Colon (tissue), 2 donors: ENCODE results near the gene DNAJC30.
"Not testable (repeated sequence)": the region's sequence is repeated elsewhere in the genome, so short reads cannot be mapped to it uniquely, and the experiment has no call there.

ENCODE experiments used
- FAIRE-seq: peaks from 2 replicates; lab custom pipeline; 2012; peaks lifted over from hg19 to GRCh38; lab: Jason Lieb, UNC
- donor health status: control.
- donor health status: control.

The DNAJC30 gene

DNA sequence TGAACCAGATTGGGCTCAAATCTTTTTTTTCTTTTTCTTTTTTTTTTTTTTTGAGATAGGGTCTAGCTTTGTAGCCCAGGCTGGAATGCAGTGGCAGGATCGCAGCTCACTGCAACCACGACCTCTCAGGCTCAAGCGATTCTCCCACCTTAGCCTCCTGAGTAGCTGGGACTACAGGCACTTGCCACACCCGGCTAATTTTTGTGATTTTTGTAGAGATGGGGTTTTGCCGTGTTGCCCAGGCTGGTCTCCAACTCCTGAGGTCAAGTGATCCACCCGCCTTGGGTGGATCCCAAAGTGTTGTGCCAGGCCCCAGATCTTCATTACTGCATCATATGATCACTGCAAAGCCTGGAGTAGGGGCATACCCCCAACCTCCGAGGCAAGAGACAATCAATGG is 2.8 kb downstream of the DNAJC30 start:
- FAIRE-seq, result no peak

GRCh38 chr7:73679709-73680108 is 3.5 kb downstream of the DNAJC30 start:
- FAIRE-seq, result no peak

DNA sequence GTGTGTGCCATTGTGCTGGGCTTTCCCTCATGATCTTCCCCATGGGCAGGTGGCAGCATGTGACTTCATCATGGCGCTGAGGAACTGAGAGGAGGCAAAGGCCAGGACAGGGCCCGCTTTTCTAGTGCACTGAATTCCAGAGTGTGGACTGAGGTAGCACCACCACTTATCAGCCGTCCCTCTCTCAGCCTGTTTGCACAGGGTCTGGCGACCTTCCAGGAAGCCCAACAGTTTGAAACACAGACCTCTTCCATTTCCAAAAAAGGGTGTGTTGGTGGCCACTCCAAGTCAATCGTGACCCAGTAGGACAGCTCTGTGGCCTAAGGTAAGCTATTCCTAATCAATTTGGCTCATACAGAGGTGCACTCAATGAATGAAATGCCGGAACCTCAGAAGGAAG is 4.4 kb downstream of the DNAJC30 start:
- no peak for FAIRE-seq

- not testable (repeated sequence) for FAIRE-seq
Observed at GRCh38 chr7:73676062-73676461, 7.2 kb downstream of the DNAJC30 start.

DNA sequence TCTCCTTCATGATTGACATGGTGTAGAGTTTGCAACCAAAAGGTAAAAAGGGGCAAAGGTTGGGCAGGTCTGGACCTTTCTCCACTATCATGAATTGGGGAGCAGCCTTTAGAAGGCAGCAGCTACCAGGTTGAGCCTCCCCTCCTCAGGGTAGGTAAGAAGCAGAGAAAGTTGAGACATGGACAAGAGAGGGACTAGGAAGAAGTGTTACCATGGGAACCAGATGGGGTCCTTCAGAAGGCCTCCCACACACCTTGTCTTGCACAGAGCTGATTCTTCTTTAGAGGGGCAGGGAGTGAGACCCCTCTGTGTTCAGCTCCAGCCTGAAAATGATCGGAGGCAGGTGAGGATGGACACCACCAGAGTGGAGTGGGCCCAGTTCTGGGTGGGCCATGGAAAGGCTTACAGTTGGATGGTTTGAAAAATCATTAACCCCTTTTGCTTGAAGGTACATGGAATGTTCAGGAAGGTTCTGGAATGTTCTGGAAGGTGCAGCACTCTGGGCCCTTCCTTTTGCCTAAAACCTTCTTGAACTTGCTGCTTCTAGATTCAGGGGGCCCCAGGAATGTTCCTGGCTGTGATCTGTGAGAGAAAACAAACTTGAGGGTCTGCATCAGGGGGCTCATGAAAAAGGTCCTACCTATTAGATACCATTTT is 8.7 kb downstream of the DNAJC30 start:
- FAIRE-seq, result no peak

DNA sequence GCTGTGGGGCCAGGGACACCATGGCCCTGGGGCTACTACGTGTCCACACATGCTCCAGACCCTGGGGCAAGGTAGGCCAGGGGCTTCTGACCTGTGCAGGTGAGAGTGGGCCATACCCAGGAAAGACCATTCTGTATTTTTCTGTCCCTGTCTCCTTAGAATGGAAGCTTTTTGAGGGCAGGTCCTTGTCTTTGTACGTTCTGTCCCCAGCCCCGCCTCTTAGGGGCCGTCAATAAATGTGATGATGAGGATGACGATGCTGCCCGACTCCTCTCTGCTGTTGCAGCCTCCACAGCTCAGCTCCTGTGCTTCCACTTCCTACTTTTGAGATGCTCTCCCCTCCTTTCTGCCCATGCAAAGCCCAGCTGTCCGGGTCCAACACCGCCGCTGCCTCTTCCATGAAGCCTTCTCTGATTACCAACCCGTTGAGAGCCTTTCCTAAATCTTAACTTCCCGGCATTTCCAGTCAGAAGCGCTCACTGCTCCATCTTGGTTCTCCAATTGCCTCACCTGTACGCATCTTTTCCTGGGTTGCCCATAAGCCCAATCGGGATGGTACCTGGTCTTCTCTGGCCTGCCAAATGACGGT is 11.3 kb downstream of the DNAJC30 start:
- FAIRE-seq, result no peak

GRCh38 chr7:73671322-73671661 is 12.0 kb downstream of the DNAJC30 start:
- no peak for FAIRE-seq

DNA sequence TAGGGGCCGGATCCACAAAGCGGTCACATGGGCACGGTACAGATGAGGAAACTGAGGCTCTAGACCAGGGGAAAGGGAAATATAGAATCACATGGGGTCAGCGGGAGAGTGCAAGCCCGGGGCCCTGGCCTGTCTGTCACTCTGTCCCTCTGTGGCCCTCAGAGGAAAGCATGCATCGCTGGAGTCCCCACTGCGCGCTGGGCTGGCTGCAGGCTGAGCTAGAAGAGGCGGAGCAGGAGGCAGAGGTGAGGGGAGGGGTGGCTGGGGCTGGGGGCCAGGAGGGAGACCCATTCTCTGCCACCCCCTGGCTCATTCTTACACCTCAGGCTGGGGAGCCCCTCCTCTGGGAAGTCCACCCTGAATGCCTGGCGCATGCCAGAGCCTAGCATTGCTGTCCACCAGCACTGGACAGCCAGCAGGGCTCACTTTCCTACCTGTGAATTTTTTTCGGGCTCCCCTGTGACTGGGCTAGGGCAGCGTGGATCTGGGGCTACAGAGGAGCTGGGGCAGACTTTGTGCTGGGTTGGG is 13.3 kb downstream of the DNAJC30 start:
- no peak for FAIRE-seq

- FAIRE-seq, result no peak
Observed at GRCh38 chr7:73669288-73669701, 14.0 kb downstream of the DNAJC30 start.

- FAIRE-seq, result no peak
Observed at GRCh38 chr7:73668886-73669230, 14.4 kb downstream of the DNAJC30 start.

DNA sequence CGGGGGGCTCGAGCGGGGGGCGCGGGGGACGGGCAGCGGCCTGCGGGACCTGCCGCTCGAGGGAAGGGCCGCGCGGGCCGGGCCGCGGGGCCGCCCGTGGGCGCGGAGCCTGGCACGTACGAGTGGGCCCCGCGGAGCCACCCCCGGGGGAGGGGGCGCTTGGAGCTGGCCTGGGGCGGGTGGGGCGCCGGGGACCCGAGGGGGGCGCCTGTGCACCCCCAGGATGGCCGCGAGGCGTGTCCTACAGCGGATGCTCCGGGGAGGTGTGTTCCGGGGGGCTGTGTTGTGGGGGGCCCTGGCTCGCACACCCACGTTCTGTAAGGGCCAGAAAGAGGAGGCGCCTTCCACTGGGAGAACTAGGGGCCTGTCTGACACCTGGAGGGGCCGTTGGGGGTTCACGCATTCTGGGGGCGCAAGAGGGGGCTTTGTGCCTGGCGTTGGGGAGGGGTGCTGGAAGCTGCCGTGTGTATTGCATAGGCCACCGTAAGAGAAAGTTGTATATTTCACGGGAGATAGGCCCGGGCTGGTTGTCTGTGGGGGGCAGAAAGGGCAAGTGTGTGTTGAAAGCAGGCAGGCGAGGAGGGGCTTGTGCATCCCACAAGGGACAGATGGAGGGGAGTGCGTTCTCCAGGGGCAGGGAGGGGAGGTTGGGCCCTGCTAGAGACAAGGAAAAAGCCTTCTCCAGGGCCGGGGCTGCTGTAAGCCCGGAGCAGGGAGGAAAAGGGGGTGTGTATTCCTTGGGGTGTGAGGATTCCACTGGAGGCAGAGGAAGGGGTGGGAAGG is 15.0 kb downstream of the DNAJC30 start:
- no peak for FAIRE-seq

- FAIRE-seq, result no peak
Observed at GRCh38 chr7:73667344-73668102, 15.7 kb downstream of the DNAJC30 start, which contains the start of gene VPS37D. TSS of gene VPS37D (plus strand) at chr7:73667831. CDS start at chr7:73667959, 128 bp downstream.

GRCh38 chr7:73663033-73663432 is 20.2 kb downstream of the DNAJC30 start:
- FAIRE-seq, result no peak

- not testable (repeated sequence) for FAIRE-seq
Observed at GRCh38 chr7:73660594-73660993, 22.7 kb downstream of the DNAJC30 start.

DNA sequence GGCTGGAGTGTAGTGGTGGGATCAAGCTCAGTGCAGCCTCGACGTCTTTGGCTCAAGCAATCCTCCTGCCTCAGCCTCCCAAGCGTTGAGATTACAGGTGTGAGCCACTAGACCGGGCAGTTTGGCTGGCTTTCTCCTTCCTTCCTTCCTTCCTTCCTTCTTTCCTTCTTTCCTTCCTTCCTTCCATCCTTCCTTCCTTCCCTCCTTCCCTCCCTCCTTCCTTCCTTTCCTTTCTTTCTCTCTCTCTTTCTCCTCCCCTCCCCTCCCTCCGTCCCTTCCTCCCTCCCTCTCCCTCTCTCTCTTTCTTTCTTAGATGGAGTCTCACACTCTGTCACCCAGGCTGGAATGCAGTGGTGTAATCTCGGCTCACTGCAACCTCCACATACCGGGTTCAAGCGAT is 23.3 kb downstream of the DNAJC30 start:
- no peak for FAIRE-seq

- not testable (repeated sequence) for FAIRE-seq
Observed at GRCh38 chr7:73655309-73655708, 27.9 kb downstream of the DNAJC30 start.

DNA sequence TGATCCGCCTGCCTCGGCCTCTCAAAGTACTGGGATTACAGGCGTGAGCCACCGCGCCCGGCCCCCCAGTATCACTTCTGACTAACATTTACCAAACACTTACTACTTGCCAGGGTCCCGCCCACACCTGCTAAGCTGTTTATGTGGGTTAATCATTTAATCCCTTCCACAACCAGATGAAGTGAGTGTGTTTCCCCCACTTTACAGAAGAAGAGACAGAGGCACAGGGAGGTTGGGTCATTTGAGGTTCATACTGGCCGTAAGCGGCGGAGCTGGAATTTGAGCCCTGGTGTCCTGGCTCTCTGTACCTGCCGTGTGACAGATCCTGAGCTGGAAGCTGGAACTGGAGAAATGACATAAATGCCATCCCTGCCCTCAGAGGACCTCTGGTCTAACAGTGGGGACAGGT is 30.7 kb downstream of the DNAJC30 start:
- no peak for FAIRE-seq

DNA sequence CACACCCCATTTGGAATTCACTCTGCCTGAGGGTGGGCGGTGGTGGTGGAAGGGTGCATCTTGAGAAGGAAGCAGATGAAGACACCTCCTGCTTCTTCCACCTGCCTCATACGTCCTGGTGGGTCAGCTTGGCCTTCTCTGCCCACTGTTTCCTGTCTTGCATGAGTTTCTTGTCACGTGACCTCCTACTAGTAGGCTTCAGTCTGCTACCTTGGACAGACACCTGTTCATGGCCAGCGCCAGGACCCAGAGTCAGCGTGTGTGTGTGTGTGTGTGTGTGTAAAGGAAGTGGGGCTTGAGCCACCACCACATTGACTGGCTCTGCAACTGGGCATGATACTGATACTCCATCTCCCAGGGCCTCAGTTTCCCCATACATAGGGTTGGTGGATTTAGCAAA is 32.7 kb downstream of the DNAJC30 start:
- FAIRE-seq, result no peak

DNA sequence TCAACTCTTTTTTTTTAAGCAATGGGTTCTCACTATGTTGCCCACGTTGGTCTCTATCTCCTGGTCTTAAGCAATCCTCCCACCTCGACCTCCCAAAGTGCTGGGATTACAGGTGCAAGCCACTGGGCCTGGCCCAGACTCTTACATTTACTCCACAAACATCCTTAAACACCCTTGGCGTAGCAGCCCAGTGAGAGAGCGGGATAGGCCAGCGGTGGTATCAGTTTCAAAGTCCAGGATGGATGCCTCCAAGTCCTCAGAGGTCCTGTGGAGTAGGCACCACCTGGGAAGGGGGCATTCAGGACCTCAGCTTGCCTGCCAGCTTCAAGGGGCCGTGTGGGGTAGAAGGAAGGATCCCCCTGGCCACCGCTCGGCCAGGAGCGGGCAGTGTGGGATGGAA is 33.7 kb downstream of the DNAJC30 start:
- FAIRE-seq, result no peak

DNA sequence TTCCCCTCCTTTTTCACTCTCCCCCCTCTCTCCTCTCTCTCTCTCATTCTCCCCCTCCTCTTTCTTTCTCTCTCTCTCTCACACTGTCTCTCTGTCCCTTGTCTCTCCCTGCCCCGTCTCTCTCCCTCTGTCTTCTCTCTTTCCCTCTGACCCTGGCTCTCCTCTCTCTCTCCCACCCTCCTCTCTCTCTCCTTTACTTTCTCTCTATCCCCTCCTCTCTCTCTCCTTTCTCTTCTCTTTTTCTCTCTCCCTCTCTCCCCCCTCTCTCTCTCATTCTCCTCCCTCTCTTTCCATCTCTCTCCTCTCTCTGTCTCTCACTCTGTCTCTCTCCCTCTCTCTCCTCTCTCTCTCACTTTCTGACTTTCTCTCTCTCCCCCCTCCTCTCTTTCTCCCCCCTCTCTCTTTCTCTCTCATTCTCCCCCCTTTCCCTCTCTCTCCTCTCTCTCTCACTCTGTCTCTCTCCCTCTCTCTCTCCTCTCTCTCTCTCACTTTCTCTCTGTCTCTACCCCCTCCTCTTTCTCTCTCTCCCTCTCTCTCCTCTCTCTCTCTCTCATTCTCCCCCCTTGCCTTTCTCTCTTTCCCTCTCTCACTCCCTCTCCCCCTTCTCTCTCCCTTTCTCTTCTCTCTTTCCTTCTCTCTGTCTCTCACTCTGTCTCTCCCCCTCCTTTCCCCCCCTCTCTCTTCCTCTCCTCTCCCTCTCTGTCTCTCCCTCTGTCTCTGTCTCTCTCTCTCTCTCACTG is 34.5 kb downstream of the DNAJC30 start:
- no peak for FAIRE-seq

GRCh38 chr7:73647725-73648592 is 35.3 kb downstream of the DNAJC30 start:
- no peak for FAIRE-seq
